Activated T-cell treated with anti-CD3 and anti-CD28 coated beads, Interleukin-2, amount 50 U/mL, for 72 hours (primary cell): ENCODE results near the gene CLPTM1L. TPM values are rescaled to one million over a fixed set of nuclear protein-coding genes. Genes with fewer than 3 reads are reported as not detected.

Experiments used
- ATAC-seq, 2 donors: fragments of 150-1000 bp; cut with Tn5 transposase; replicated peaks in 1 of 2; 2 replicates each; pipeline ENCODE4 v1.10.0; 2021; ENCODE audit warnings: moderate library complexity in 2 of 2, mild to moderate bottlenecking in 1 of 2
- DNase-seq, 2 donors: peaks; one replicate each; pipeline ENCODE4 v3.0.0; 2021 to 2022; ENCODE audit warnings: mixed read lengths in 1 of 2
- H3K27ac Mint-ChIP-seq: one replicate; pipeline ENCODE4 v1.8.0; 2022; ENCODE audit warnings: mild to moderate bottlenecking, moderate library complexity, mixed read lengths
- H3K27me3 Mint-ChIP-seq: one replicate; pipeline ENCODE4 v1.8.0; 2022; ENCODE audit warnings: low read depth, mixed read lengths
- H3K36me3 Mint-ChIP-seq, 2 donors: one replicate each; pipeline ENCODE4 v1.8.0; 2022; ENCODE audit warnings: mixed read lengths in 2 of 2, mild to moderate bottlenecking in 1 of 2; ENCODE audit not compliant: insufficient read depth in 2 of 2
- H3K4me1 Mint-ChIP-seq: one replicate; pipeline ENCODE4 v1.8.0; 2022; ENCODE audit warnings: low read depth, mixed read lengths
- H3K4me3 Mint-ChIP-seq, 2 donors: one replicate each; pipeline ENCODE4 v1.8.0; 2022; ENCODE audit warnings: mild to moderate bottlenecking in 2 of 2, mixed read lengths in 2 of 2, moderate library complexity in 2 of 2
- H3K9me3 Mint-ChIP-seq, 2 donors: one replicate each; pipeline ENCODE4 v1.8.0; 2022; ENCODE audit warnings: mixed read lengths in 2 of 2
- total RNA-seq, 2 donors: library from RNA; stranded (reverse); gene quantifications; one replicate each; pipeline ENCODE4 v1.2.3, GENCODE V29; 2022

Gene CLPTM1L
- total RNA-seq, 2 donors from 2014 or later: 78.6 to 80.2 TPM

- H3K27me3 Mint-ChIP-seq: peaks cover 14% of the 10 kb centered on the region
- H3K4me1 Mint-ChIP-seq: peaks cover 19% of the 10 kb centered on the region
- H3K27ac Mint-ChIP-seq: peak overlapping the region; percentile 91
- ATAC-seq (peak; percentile 95 to 97), DNase-seq (peak; percentile 88 to 89)
- peaks cover 2 to 3% of the 10 kb centered on the region in 2 donors for H3K9me3 Mint-ChIP-seq
- H3K4me3 Mint-ChIP-seq: peak overlapping the region; percentile 96 to 98
- H3K36me3 Mint-ChIP-seq: no peaks in the 10 kb centered on the region
Observed at GRCh38 chr5:1385395-1386273, 40.7 kb upstream of the CLPTM1L start.

DNA sequence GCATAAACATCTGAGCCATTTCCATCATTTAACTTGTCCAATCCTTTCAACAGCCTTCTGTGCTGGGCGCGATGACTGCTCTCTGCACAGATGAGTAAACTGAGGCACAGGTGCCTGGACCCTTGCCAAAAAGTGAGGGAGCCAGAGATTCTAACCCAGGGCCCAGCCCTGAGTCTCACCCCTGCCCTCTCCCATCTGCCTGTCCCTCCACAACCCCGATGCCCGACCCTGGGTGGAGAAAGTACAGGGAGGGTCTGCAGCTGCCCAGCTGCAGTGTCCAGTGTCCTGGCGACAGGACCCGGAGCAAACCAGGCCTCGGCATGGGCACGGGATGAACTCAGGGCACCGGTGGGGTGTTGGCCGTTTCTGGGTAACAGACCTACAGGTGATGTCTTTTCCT, 39.6 kb upstream of the CLPTM1L start:
- H3K9me3 Mint-ChIP-seq: peaks cover 2 to 3% of the 10 kb centered on the region in 2 donors
- H3K27me3 Mint-ChIP-seq: peaks cover 14% of the 10 kb centered on the region
- DNase-seq: no peak
- H3K4me3 Mint-ChIP-seq: no peak overlapping the region
- no peak for ATAC-seq
- no peaks in the 10 kb centered on the region for H3K36me3 Mint-ChIP-seq
- H3K4me1 Mint-ChIP-seq: peaks cover 28% of the 10 kb centered on the region
- H3K27ac Mint-ChIP-seq: no peak overlapping the region

DNA sequence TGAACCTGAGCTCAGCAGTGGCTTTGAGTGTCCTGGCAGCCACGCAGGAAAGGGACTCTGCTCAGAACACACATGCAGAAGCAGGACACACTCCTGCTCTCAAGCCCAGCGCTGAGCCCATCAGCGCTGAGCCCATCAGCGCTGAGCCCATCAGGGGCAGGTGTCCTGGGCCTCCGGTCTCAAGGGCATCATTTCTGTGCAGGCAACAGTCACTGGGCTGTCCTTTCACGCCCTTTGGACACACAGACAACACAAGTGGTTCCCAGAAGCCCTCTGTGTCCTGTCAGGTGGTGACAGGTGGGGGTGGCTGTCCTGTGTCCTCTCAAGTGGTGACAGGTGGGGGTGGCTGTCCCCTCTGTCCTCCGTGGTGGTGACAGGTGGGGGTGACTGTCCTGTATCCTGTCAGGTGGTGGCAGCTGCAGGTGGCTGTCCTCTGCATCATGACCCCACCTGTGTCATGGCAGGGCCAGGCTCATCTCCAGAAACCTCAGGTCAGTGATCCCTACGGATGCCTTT, 39.0 kb upstream of the CLPTM1L start:
- Mint-ChIP-seq H3K27me3 (peaks cover 14% of the 10 kb centered on the region), H3K4me1 (peaks cover 28% of the 10 kb centered on the region), H3K36me3 (no peaks in the 10 kb centered on the region), H3K27ac (no peak overlapping the region), H3K4me3 (no peak overlapping the region), H3K9me3 (peaks cover 2 to 3% of the 10 kb centered on the region in 2 donors)
- DNase-seq (no peak), ATAC-seq (no peak)

DNA sequence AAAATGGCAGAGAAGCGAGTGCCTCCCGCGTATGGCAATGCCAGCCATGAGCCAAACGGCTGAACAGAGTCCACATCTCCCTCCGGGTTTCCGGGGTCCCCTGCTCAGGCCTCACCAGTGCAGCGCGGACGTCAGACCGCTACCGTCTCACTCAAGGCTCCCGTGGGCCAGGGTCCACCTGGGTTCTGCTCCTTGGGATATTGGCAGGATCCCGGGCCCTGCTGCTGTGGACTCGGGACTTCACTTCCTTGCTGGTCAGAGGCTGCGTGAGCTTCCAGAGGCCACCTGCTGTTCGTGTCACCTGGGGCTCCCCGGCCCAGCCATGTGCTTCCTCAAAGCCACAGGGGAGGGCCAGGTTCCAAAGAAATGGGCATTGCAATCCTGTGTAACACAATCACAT, 38.4 kb upstream of the CLPTM1L start:
- H3K4me3 Mint-ChIP-seq: no peak overlapping the region
- H3K4me1 Mint-ChIP-seq: peaks cover 28% of the 10 kb centered on the region
- DNase-seq (no peak), ATAC-seq (no peak)
- H3K27ac Mint-ChIP-seq: no peak overlapping the region
- peaks cover 12% of the 10 kb centered on the region for H3K27me3 Mint-ChIP-seq
- no peaks in the 10 kb centered on the region for H3K36me3 Mint-ChIP-seq
- H3K9me3 Mint-ChIP-seq: peaks cover 0 to 3% of the 10 kb centered on the region in 2 donors

DNA sequence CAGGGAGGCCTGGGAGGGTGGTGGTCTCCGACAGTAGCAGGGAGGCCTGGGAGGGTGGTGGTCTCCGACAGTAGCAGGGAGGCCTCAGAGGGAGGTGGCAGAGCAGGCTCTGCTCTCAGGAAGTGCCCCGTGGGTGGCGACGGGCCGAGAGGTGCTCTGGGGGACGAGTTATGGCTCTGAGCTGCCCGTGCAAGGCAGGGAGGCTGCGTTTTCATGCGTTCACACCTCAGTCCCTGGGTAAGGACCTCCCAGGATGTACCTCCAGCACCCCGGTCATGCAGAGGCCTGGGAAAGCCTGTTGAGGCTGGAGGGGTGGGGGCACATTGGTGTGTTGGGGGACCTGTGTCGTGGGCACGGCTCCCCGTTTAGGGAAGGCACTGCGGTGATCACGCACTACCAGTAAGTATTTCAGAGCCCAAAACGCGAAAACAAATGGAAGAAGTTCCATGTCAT, 37.4 kb upstream of the CLPTM1L start:
- Mint-ChIP-seq H3K36me3 (no peaks in the 10 kb centered on the region), H3K9me3 (no peaks in the 10 kb centered on the region), H3K4me3 (no peak overlapping the region), H3K27ac (no peak overlapping the region), H3K4me1 (peaks cover 25% of the 10 kb centered on the region), H3K27me3 (peaks cover 7% of the 10 kb centered on the region)
- DNase-seq: no peak
- no peak for ATAC-seq

GRCh38 chr5:1381370-1382247, 36.7 kb upstream of the CLPTM1L start:
- DNase-seq: no peak
- H3K9me3 Mint-ChIP-seq: no peaks in the 10 kb centered on the region
- no peak overlapping the region for H3K27ac Mint-ChIP-seq
- H3K27me3 Mint-ChIP-seq: peaks cover under 1% of the 10 kb centered on the region
- ATAC-seq: no peak
- peaks cover 19% of the 10 kb centered on the region for H3K4me1 Mint-ChIP-seq
- H3K4me3 Mint-ChIP-seq: peak overlapping the region in 1 of 2 donors; percentile 41
- H3K36me3 Mint-ChIP-seq: no peaks in the 10 kb centered on the region

GRCh38 chr5:1380910-1381309, 36.0 kb upstream of the CLPTM1L start:
- no peaks in the 10 kb centered on the region for H3K27me3 Mint-ChIP-seq
- no peak for ATAC-seq
- H3K4me3 Mint-ChIP-seq: peak overlapping the region; percentile 15 to 41
- no peak for DNase-seq
- peaks cover 15% of the 10 kb centered on the region for H3K4me1 Mint-ChIP-seq
- H3K27ac Mint-ChIP-seq: no peak overlapping the region
- H3K36me3 Mint-ChIP-seq: no peaks in the 10 kb centered on the region
- H3K9me3 Mint-ChIP-seq: no peaks in the 10 kb centered on the region

DNA sequence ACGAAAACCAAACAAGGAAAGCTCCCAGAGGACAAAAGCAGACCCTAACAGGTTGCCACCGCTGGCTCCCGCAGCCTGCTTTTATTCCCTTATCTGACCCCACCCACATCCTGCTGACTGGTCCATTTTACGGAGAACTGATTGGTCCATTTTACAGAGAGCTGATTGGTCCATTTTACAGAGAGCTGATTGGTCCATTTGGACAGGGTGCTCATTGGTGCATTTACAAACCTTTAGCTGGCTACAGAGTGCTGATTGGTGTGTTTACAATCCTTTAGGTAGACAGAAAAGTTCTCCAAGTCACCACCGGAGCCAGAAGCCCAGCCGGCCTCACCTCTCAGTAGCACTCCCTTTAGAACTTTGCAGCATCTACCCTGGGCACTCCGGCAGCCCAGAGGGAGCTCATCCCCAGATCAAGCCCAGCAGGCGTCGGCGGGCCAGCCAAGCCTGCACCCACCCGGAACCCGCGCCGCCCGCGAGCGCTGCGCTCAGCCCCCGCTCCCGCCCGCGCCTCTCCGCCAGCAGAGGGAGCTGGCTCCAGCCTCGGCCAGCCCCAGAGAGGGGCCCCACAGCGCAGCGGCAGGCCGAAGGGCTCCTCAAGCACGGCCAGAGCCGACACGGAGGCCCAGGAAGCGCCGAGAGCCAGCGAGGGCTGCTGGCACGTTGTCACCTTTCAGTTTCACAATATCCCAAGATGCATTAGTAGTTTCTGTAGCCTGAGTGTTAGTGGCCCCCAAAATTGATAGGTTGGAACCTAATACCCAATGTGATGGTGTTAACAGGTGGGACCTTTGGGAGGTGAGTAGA, 35.3 kb upstream of the CLPTM1L start:
- H3K27me3 Mint-ChIP-seq: no peaks in the 10 kb centered on the region
- no peaks in the 10 kb centered on the region for H3K9me3 Mint-ChIP-seq
- peak; percentile 63 to 70 for DNase-seq
- H3K4me1 Mint-ChIP-seq: peaks cover 10% of the 10 kb centered on the region
- ATAC-seq: peak; percentile 95
- H3K4me3 Mint-ChIP-seq: peak overlapping the region; percentile 67 to 75
- no peak overlapping the region for H3K27ac Mint-ChIP-seq
- H3K36me3 Mint-ChIP-seq: no peaks in the 10 kb centered on the region

- Mint-ChIP-seq H3K4me1 (peaks cover 9% of the 10 kb centered on the region), H3K27ac (no peak overlapping the region), H3K4me3 (no peak overlapping the region), H3K9me3 (no peaks in the 10 kb centered on the region), H3K27me3 (no peaks in the 10 kb centered on the region), H3K36me3 (no peaks in the 10 kb centered on the region)
- no peak for ATAC-seq
- DNase-seq: no peak
Observed at GRCh38 chr5:1378866-1379659, 34.2 kb upstream of the CLPTM1L start.

GRCh38 chr5:1378096-1378495, 33.2 kb upstream of the CLPTM1L start:
- Mint-ChIP-seq H3K4me3 (no peak overlapping the region), H3K27me3 (no peaks in the 10 kb centered on the region), H3K27ac (no peak overlapping the region), H3K9me3 (no peaks in the 10 kb centered on the region), H3K36me3 (no peaks in the 10 kb centered on the region), H3K4me1 (peaks cover 9% of the 10 kb centered on the region)
- ATAC-seq (no peak), DNase-seq (no peak)

GRCh38 chr5:1376981-1377380, 32.1 kb upstream of the CLPTM1L start:
- Mint-ChIP-seq H3K4me1 (peaks cover 9% of the 10 kb centered on the region), H3K36me3 (no peaks in the 10 kb centered on the region), H3K9me3 (no peaks in the 10 kb centered on the region), H3K27me3 (no peaks in the 10 kb centered on the region), H3K27ac (no peak overlapping the region), H3K4me3 (no peak overlapping the region)
- DNase-seq (no peak), ATAC-seq (no peak)
